Stimulated activated CD4-positive, alpha-beta T cell treated with anti-CD3 and anti-CD28 coated beads, TNF-alpha, amount 100 ng/mL, for 48 hours (primary cell): ENCODE data around the gene DNPEP.
"Not testable (repeated sequence)": the region's sequence is repeated elsewhere in the genome, so short reads cannot be mapped to it uniquely, and the experiment has no call there.

Source experiments
- DNase-seq, 3 donors: peaks; one replicate each; pipeline ENCODE4 v3.0.0-alpha.2; 2020; ENCODE audit warnings: low read depth in 3 of 3

DNPEP gene

GRCh38 chr2:219401606-219402005, 13.9 kb upstream of the DNPEP start:
- DNase-seq: no peak

DNA sequence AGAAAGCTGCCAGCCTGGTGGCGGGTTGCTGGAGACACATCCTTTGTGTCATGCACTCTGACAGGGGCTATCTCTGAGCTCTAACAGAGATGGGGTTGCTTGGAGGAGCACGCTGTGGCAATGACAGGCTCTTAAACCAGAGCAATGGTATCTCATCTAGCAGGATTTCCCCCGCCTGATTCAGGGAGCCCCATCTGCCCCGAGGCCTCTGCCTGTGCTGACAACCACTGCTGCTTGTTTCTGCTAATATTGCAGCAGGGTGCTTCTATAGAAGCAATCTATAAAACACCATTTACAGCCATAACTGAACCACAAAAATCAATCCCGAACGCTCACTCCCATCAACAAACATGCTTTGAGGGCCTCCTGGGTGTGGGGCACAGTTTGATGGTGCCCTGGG, 12.8 kb upstream of the DNPEP start:
- DNase-seq: no peak

DNA sequence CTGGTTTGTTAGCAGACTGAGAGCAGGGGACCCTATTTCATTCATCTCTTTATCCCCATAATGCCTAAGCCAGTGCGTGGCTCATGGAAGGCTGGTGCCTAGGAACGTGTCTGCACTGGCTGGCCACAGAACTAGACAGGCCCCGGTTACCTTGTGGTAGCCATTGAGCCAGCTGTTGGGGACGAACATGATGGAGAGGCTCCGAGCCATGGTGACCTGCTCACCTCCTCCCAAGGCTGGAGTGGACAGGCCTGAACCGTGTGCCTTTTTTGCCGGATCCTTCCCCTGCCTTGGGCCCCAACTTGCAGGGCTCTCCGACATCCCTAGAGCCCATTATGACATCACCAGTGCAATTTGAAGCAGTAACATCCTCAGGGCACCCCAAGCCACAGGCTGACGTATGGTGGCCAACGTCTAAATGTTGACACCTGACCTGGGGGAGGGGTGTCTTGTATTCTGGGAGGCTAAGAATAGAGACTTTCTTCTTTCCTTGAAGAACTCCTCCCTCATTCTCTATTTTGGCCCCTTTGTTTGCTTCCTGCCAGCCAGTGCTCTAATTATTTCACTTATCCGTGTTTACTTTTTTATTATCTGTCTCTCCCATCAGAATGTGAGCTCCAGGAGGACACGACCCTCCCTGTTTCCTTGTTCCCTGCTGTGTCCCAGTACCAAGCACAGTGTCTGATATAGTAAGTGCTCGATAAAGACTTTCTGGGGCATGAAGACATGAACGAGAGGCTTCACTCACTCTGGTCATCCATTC, 12.2 kb upstream of the DNPEP start:
- no peak for DNase-seq

DNA sequence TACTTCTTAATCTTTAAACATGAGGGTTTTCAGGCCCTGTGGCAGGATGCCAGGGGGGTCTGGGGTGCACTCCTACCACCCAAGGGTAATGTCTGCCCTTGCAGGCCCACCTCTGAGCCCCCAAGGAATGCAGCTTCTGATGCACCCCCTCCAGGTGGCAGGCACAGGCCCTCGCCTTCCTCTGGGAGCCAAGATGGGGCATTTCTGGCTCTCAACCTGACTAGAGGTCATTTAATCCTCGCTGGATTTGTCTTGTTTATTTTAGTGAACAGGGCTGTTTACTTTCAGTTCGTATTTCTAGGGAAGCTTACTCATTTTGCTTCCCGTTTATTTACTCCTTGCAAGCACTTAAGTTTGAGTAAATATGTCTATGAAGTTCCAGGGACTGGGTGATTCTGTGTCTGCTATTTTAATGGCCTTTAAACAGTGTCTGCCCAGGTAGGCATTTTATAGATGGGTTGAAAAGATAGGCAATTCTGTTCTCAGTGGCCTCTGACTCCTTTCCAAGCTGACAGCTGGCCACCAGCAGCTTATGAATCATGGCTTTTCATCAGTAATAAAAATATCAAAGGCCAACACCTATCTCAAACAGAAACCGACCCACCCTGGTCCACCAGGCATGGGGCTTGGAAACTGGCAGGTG, 11.1 kb upstream of the DNPEP start:
- no peak for DNase-seq

DNA sequence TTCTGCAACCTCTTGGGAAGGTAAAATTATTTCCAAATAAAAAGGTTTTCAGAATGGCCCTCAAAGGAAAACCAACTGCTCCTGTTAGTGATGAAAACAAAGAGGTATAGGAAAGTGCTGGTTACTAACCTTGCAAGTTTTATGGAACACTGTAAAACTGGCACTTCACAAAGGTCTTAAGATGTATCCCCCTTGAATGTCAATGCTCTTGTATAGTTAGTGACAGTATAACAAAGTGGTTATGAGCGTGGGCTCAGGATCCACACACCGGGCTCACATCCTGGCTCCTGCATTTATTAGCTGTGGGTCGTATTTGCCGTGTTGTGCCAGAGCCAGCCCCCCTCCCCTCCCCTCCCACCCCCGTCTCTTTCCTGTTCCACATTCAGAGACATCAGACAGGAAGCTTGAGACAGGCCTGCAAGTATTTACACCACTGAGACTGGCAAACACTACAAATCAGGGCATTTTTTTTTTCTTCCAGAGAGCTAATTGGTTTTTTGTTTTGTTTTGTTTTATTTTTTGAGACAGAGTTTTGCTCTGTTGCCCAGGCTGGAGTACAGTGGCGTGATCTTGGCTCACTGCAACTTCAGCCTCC, 9.2 kb upstream of the DNPEP start:
- DNase-seq: no peak

GRCh38 chr2:219395609-219396008, 7.9 kb upstream of the DNPEP start:
- DNase-seq: no peak

GRCh38 chr2:219395056-219395455, 7.3 kb upstream of the DNPEP start:
- not testable (repeated sequence) for DNase-seq

DNA sequence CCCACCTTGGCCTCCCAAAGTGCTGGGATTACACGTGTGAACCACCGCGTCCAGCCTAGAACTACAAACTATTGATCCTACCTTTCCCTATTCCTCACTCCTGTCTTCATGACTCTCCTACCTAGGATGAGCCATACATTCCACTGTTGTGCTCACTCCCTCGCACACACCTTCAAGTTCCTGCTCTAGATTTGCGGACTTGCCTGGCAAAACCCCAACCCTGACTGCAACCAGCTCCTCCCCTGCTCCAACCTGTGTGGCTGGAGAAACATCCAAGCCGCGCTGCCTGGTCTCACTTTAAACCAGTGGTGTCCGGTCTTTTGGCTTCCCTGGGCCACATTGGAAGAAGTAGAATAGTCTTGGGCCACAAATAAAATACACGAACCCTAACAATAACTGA, 5.0 kb upstream of the DNPEP start:
- DNase-seq: no peak

DNA sequence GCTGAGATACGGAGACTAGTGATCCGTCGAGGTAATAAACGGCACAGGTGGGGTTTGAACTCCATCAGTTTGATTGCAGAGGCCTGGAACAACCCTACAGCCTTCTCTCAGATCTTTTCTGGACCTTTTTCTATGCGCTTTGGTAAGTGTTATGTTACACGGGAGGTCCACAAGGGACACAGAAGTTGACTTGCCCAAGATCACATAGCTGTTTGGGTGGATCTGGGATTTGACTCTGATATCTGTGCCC, 1.1 kb upstream of the DNPEP start:
- DNase-seq: no peak

DNA sequence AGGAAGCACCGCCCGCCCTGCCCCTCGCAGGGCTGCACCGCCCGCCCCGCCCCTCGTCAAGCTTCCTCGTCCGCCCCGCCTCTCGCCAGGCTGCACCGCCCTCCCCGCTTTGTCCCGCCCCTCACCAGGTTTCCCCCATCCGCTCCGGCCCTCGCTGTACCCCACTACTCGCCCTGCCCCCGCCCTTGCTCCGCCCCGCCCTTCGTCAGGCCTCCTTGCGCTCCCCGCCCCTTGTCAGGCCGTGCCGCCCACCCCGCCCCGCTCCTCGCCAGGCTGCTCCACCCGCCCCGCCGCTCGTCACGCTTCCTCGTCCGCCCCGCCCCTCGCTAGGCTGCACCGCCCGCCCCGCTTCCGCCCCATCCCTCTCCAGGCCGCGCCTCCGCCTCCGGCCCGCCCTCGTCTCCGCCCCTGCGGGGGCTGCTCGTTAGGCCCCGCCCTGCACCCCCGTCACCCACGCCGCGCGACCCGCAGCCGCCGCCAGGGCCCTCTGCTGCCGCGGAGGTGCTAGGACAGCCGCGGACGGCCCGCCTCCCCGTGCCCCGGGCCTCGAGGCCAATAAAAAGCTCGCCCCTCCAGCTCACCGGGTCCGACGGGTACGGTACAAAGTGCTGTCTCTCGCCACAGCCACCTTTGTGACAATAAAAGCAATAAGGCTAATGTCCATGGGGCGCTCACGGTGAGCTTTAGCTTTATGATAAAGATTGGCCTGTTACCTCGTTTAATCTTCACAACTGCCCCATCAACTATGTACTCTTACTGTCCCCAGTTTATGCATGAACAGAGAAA, 602 bp upstream of the DNPEP start:
- DNase-seq: peak; percentile 97 to 98 (median 98)

DNA sequence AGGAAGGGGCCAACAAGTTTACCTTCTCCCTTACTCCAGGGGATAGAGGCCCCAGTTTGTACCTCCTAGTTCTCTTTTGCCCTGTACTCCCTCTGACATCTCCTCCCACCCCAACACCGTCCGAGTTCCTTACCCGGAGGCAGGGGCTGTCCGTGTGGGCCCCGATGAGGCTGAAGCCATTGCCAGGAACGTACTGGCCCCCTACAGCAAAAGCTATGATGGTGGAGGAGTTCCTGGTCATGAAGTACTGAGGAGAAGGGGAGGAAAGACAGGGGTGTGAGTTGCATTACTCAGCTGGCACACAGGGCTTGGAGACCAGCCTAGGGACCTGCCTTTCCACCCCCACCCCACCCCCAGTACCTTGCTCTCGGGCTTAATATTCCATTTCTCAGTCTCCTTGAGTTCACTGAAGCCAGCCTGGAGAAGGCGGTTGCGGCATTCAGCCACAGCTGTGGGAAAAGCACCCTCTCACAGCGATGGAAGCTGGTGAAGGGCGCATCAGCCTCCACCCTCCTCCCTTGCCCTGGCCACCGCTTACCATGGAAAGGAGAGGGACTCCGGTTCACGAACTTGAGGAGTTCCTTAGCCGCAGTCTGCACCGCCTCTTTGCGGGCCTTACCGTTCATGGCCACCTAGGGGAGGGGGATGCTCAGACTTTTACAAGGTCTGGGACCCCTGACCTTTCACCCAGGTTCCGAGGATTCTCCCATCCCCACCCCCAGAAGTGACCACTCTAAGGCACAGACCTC, 1.0 kb downstream of the DNPEP start:
- DNase-seq: no peak

DNA sequence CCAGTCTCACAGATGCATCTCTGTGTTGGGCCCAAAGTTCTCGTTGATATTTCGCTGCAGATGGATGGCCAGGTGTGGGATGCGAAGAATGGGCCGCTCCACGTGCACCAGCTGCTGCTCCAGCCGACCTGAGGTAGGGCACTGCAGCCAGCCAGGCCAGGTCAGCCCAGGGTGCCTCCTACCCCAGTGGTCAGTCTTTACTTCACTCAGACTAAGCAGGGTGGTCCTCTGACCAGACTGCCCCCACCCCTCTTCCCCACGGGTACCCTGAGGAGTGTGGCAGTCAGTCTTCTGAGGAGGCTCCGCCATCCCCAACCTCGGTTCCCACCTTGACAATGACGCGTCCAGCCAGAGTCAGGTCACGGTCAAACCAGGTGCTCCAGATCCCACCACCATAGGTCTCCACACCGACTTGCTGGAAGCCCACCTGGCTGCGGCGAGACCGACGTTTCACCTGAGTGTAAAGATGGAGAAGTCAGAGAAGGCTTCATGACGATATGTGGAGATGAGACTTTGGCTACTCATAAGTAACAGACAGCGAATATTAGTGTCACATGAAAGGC, 1.7 kb downstream of the DNPEP start:
- no peak for DNase-seq

- DNase-seq: no peak
Observed at GRCh38 chr2:219384859-219385258, 2.9 kb downstream of the DNPEP start.

DNA sequence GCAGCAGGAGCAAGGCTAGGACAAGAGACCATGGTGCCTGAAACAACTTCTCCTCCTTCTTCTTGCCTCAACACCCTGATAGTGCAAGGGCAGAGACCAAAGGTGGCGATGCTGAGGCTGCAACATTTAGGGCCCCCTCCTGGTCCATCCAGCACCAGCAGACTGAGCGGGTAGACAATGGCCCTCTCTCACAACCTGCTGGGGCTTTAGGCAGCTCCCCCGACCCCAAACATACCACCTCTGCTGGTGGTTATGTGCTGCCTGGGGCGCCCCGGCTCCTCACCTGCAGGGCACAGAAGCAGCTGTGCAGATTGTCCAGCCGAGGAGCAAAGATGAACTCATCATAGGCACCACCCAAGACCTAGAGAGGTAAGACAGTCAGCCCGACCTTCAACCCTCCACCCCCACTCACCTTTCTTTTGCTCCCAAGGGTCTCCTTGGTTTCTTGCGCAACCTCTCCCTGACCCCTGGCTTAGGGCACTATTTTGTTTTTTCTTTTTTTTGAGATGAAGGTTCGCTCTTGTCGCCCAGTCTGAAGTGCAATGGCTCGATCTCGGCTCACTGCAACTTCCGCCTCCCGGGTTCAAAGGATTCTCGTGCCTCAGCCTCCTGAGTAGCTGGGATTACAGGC, 3.5 kb downstream of the DNPEP start:
- DNase-seq: no peak

- DNase-seq: no peak
Observed at GRCh38 chr2:219381448-219381847, 6.3 kb downstream of the DNPEP start.

GRCh38 chr2:219380926-219381325, 6.8 kb downstream of the DNPEP start:
- no peak for DNase-seq

DNA sequence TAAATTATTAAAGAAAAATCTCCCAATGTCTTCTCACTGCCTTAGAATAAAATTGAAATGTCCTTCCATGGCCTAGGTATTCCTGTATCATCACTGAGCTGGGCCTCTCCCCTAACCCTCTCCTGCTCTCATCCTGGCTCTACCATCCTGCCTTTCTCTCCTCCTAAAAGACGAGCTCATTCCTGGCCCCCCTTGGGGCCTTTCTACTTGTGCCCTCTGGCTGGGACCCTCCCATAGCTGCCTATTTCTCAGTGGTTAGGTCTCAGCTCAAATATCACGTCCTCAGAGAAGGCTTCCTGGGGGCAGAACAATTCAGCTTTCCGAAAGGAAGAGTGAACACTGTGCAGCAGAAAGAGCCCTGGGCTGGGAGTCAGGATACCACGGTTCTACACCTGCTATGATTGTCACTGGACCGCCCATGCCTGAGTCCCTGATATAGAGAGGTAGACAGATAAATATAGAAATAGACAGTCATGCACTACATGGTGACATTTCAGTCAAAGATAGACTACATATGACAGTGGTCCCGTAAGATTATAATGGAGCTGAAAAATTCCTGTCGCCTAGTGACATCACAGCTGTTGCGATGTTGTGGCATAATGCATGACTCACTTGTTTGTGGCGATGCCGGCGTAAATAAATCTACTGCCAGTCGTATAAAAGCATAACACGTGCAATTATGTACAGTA, 9.4 kb downstream of the DNPEP start:
- no peak for DNase-seq

- DNase-seq: no peak
Observed at GRCh38 chr2:219369447-219369861, 18.3 kb downstream of the DNPEP start.

DNA sequence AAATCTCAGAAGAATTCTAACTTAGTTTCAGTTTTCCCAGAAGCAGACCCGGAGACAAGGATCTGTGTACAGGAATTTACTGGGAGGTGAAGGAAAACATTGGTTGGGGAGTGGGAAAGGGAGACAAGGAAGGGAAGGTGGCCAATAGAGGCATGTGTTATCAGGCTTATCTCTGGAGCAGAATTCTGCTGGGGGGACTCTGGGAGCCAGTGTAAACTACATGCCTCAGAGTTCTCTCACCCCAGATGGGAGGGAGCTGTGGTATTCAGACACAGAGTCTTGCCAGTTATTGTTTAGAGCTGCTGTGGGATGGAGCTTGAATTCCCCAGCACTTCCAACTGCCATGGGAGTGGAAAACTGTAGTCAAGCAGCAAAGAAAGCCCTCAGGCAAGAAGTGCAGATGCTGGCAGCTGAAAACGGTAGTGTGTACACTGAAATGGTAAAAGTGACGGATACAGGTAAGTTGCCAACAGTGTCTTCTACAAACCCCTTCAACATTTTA, 19.0 kb downstream of the DNPEP start:
- DNase-seq: no peak

- no peak for DNase-seq
Observed at GRCh38 chr2:219362524-219363164, 25.1 kb downstream of the DNPEP start.
